Measurements from ENCODE around the gene MAP3K15.

- TF ChIP-seq CTCF (IDR thresholded peaks at IDR 0.05; ENCODE audit: insufficient read depth, low read length): no peak
- TF ChIP-seq POLR2AphosphoS5 (IDR thresholded peaks at IDR 0.05; ENCODE audit: low read depth): no peak
- TF ChIP-seq GABPA (IDR thresholded peaks at IDR 0.05; ENCODE audit: low read depth): no peak
Measured at GRCh38 chrX:19382555-19383145, 132.7 kb downstream of the MAP3K15 start.
